EL (cell line): Measurements from ENCODE around the gene OXA1L.
"Not testable (repeated sequence)": the region's sequence is repeated elsewhere in the genome, so short reads cannot be mapped to it uniquely, and the experiment has no call there.

Experiments
- DNase-seq: peaks from one replicate; pipeline ENCODE4 v3.0.0-alpha.2; 2016

Gene OXA1L

GRCh38 chr14:22766457-22767322 lies at the start of gene OXA1L:
Gene OXA1L, plus strand, starts transcription at chr14:22766688. Its CDS starts 14 bp downstream, at chr14:22766702.
- DNase-seq = peak; percentile 99

GRCh38 chr14:22718091-22718490 lies 48.4 kb upstream of the OXA1L start:
- no peak for DNase-seq

GRCh38 chr14:22721213-22721612 lies 45.3 kb upstream of the OXA1L start:
- DNase-seq = no peak

GRCh38 chr14:22723815-22724214 lies 42.7 kb upstream of the OXA1L start:
- no peak for DNase-seq

- not testable (repeated sequence) for DNase-seq
These were observed 41.6 kb upstream of the OXA1L start for GRCh38 chr14:22724847-22725246.

GRCh38 chr14:22725374-22725773 lies 41.1 kb upstream of the OXA1L start:
- not testable (repeated sequence) for DNase-seq

GRCh38 chr14:22726012-22726411 lies 40.5 kb upstream of the OXA1L start:
- DNase-seq = no peak

- not testable (repeated sequence) for DNase-seq
These were observed 34.4 kb upstream of the OXA1L start for GRCh38 chr14:22732062-22732461.

- DNase-seq = no peak
These were observed 32.7 kb upstream of the OXA1L start for GRCh38 chr14:22733829-22734228.

- DNase-seq = no peak
These were observed 31.4 kb upstream of the OXA1L start for GRCh38 chr14:22735096-22735495.

GRCh38 chr14:22736384-22736783 lies 30.1 kb upstream of the OXA1L start:
- not testable (repeated sequence) for DNase-seq

GRCh38 chr14:22737052-22737451 lies 29.4 kb upstream of the OXA1L start:
- no peak for DNase-seq

GRCh38 chr14:22739423-22739822 lies 27.1 kb upstream of the OXA1L start:
- no peak for DNase-seq

- DNase-seq = no peak
These were observed 26.5 kb upstream of the OXA1L start for GRCh38 chr14:22740020-22740419.

GRCh38 chr14:22747769-22748168 lies 18.7 kb upstream of the OXA1L start:
- no peak for DNase-seq

GRCh38 chr14:22748206-22748605 lies 18.3 kb upstream of the OXA1L start:
- DNase-seq = no peak

- no peak for DNase-seq
These were observed 17.8 kb upstream of the OXA1L start for GRCh38 chr14:22748631-22749068.

- no peak for DNase-seq
These were observed 14.1 kb upstream of the OXA1L start for GRCh38 chr14:22752422-22752821.

GRCh38 chr14:22753586-22753985 lies 12.9 kb upstream of the OXA1L start:
- DNase-seq = no peak

- DNase-seq = not testable (repeated sequence)
These were observed 8.4 kb upstream of the OXA1L start for GRCh38 chr14:22757972-22758650.

GRCh38 chr14:22761734-22762133 lies 4.8 kb upstream of the OXA1L start:
- no peak for DNase-seq

- no peak for DNase-seq
These were observed 2.1 kb upstream of the OXA1L start for GRCh38 chr14:22764382-22764781.

GRCh38 chr14:22767323-22767589 lies 768 bp downstream of the OXA1L start:
- no peak for DNase-seq

GRCh38 chr14:22768947-22769346 lies 2.5 kb downstream of the OXA1L start:
- DNase-seq = no peak
